ENCODE measurements around the gene B3GNT3.

Gene B3GNT3

GRCh38 chr19:17780781-17781180 lies 14.2 kb upstream of the B3GNT3 start:
- H3K27ac ChIP-seq, result no peak overlapping the region
- no peak for TF ChIP-seq CTCF (IDR thresholded peaks at IDR 0.05)
- no peak for TF ChIP-seq ZFX (IDR thresholded peaks at IDR 0.05; ENCODE audit: borderline replicate concordance)

GRCh38 chr19:17783721-17784120 lies 11.2 kb upstream of the B3GNT3 start:
- peak overlapping the region; percentile 29; the same call in 1 of the 2 replicates for H3K27ac ChIP-seq

- peak overlapping the region; percentile 29; the same call in 1 of the 2 replicates for H3K27ac ChIP-seq
- TF ChIP-seq CTCF (IDR thresholded peaks at IDR 0.05), result peak; percentile 92
- no peak for TF ChIP-seq ZFX (IDR thresholded peaks at IDR 0.05; ENCODE audit: borderline replicate concordance)
Observed at GRCh38 chr19:17784201-17785008, 10.5 kb upstream of the B3GNT3 start.

- no peak for TF ChIP-seq ZFX (IDR thresholded peaks at IDR 0.05; ENCODE audit: borderline replicate concordance)
- no peak overlapping the region for H3K27ac ChIP-seq
Observed at GRCh38 chr19:17787274-17787913, 7.5 kb upstream of the B3GNT3 start.

GRCh38 chr19:17788632-17789031 lies 6.3 kb upstream of the B3GNT3 start:
- no peak overlapping the region for H3K27ac ChIP-seq
- no peak for TF ChIP-seq ZFX (IDR thresholded peaks at IDR 0.05; ENCODE audit: borderline replicate concordance)
- TF ChIP-seq CTCF (IDR thresholded peaks at IDR 0.05), result no peak

GRCh38 chr19:17790059-17790780 lies 4.7 kb upstream of the B3GNT3 start:
- H3K27ac ChIP-seq, result peak overlapping the region; percentile 52
- TF ChIP-seq CTCF (IDR thresholded peaks at IDR 0.05), result no peak
- no peak for TF ChIP-seq ZFX (IDR thresholded peaks at IDR 0.05; ENCODE audit: borderline replicate concordance)

- H3K27ac ChIP-seq, result peak overlapping the region; percentile 86
- TF ChIP-seq CTCF (IDR thresholded peaks at IDR 0.05) (no peak), ZFX (IDR thresholded peaks at IDR 0.05; ENCODE audit: borderline replicate concordance) (no peak)
Observed at GRCh38 chr19:17794412-17794730, 567 bp upstream of the B3GNT3 start.

GRCh38 chr19:17795495-17795856 lies 538 bp downstream of the B3GNT3 start:
- no peak for TF ChIP-seq ZFX (IDR thresholded peaks at IDR 0.05; ENCODE audit: borderline replicate concordance)
- no peak for TF ChIP-seq CTCF (IDR thresholded peaks at IDR 0.05)
- peak overlapping the region; percentile 86 for H3K27ac ChIP-seq
